Mucosa of stomach (tissue), 1 donor: Measurements from ENCODE around the gene MYO7B.

Experiments
- H3K27me3 ChIP-seq: one replicate; pipeline ENCODE4 v1.7.0; 2013; ENCODE audit warnings: mild to moderate bottlenecking, low read length; ENCODE audit not compliant: control insufficient read depth, insufficient read depth
- H3K36me3 ChIP-seq: one replicate; pipeline ENCODE4 v1.7.0; 2013; ENCODE audit warnings: low read length; ENCODE audit not compliant: control insufficient read depth, insufficient read depth
- H3K4me1 ChIP-seq: one replicate; pipeline ENCODE4 v1.7.0; 2013; ENCODE audit warnings: mild to moderate bottlenecking, low read length; ENCODE audit not compliant: control insufficient read depth, insufficient read depth
- H3K4me3 ChIP-seq: one replicate; pipeline ENCODE4 v1.7.0; 2013; ENCODE audit warnings: low read length
- H3K9ac ChIP-seq: one replicate; pipeline ENCODE4 v1.7.0; 2013; ENCODE audit warnings: mild to moderate bottlenecking, low read length, moderate library complexity
- H3K9me3 ChIP-seq: one replicate; pipeline ENCODE4 v1.7.0; 2013; ENCODE audit warnings: mild to moderate bottlenecking, low read length, moderate library complexity; ENCODE audit not compliant: control insufficient read depth
- donor health status: Pancreatic carcinoma.

Gene MYO7B

GRCh38 chr2:127561371-127561770 is 25.9 kb downstream of the MYO7B start:
- H3K27me3 ChIP-seq: no peaks in the 10 kb centered on the region
- H3K4me3 ChIP-seq: no peak overlapping the region
- H3K4me1 ChIP-seq: no peaks in the 10 kb centered on the region
- H3K36me3 ChIP-seq: no peaks in the 10 kb centered on the region
- no peak overlapping the region for H3K9ac ChIP-seq
- no peaks in the 10 kb centered on the region for H3K9me3 ChIP-seq

- Histone ChIP-seq H3K36me3 (no peaks in the 10 kb centered on the region), H3K27me3 (no peaks in the 10 kb centered on the region), H3K4me1 (no peaks in the 10 kb centered on the region), H3K9ac (no peak overlapping the region), H3K9me3 (no peaks in the 10 kb centered on the region), H3K4me3 (no peak overlapping the region)
These were observed 27.5 kb downstream of the MYO7B start for GRCh38 chr2:127562936-127563335.

GRCh38 chr2:127563458-127564428 is 28.3 kb downstream of the MYO7B start:
- H3K36me3 ChIP-seq: no peaks in the 10 kb centered on the region

GRCh38 chr2:127564429-127565260 is 29.2 kb downstream of the MYO7B start:
- Histone ChIP-seq H3K36me3 (no peaks in the 10 kb centered on the region), H3K4me1 (no peaks in the 10 kb centered on the region), H3K4me3 (no peak overlapping the region), H3K27me3 (no peaks in the 10 kb centered on the region), H3K9ac (no peak overlapping the region), H3K9me3 (no peaks in the 10 kb centered on the region)

More at GRCh38 chr2:127563458-127564428, 28.3 kb downstream of the MYO7B start:
- no peaks in the 10 kb centered on the region for H3K9me3 ChIP-seq
- no peak overlapping the region for H3K9ac ChIP-seq
- no peaks in the 10 kb centered on the region for H3K27me3 ChIP-seq
- no peak overlapping the region for H3K4me3 ChIP-seq
- no peaks in the 10 kb centered on the region for H3K4me1 ChIP-seq

- Histone ChIP-seq H3K27me3 (no peaks in the 10 kb centered on the region), H3K36me3 (no peaks in the 10 kb centered on the region), H3K4me3 (no peak overlapping the region), H3K9me3 (no peaks in the 10 kb centered on the region), H3K9ac (no peak overlapping the region), H3K4me1 (no peaks in the 10 kb centered on the region)
These were observed 30.0 kb downstream of the MYO7B start for GRCh38 chr2:127565261-127566138.

GRCh38 chr2:127566139-127566417 is 30.6 kb downstream of the MYO7B start:
- Histone ChIP-seq H3K4me1 (no peaks in the 10 kb centered on the region), H3K9ac (no peak overlapping the region), H3K36me3 (no peaks in the 10 kb centered on the region), H3K9me3 (no peaks in the 10 kb centered on the region), H3K4me3 (no peak overlapping the region), H3K27me3 (no peaks in the 10 kb centered on the region)

GRCh38 chr2:127566576-127566975 is 31.1 kb downstream of the MYO7B start:
- Histone ChIP-seq H3K36me3 (no peaks in the 10 kb centered on the region), H3K4me3 (no peak overlapping the region), H3K9ac (no peak overlapping the region), H3K9me3 (no peaks in the 10 kb centered on the region), H3K4me1 (no peaks in the 10 kb centered on the region), H3K27me3 (no peaks in the 10 kb centered on the region)

GRCh38 chr2:127567351-127567854 is 31.9 kb downstream of the MYO7B start:
- no peak overlapping the region for H3K9ac ChIP-seq
- H3K27me3 ChIP-seq: no peaks in the 10 kb centered on the region
- no peak overlapping the region for H3K4me3 ChIP-seq
- no peaks in the 10 kb centered on the region for H3K4me1 ChIP-seq
- no peaks in the 10 kb centered on the region for H3K36me3 ChIP-seq
- no peaks in the 10 kb centered on the region for H3K9me3 ChIP-seq

GRCh38 chr2:127568128-127568527 is 32.6 kb downstream of the MYO7B start:
- Histone ChIP-seq H3K36me3 (no peaks in the 10 kb centered on the region), H3K4me3 (no peak overlapping the region), H3K27me3 (no peaks in the 10 kb centered on the region), H3K4me1 (no peaks in the 10 kb centered on the region), H3K9ac (no peak overlapping the region), H3K9me3 (no peaks in the 10 kb centered on the region)

GRCh38 chr2:127569666-127570065 is 34.2 kb downstream of the MYO7B start:
- Histone ChIP-seq H3K9ac (no peak overlapping the region), H3K4me1 (no peaks in the 10 kb centered on the region), H3K4me3 (no peak overlapping the region), H3K27me3 (no peaks in the 10 kb centered on the region), H3K36me3 (no peaks in the 10 kb centered on the region), H3K9me3 (no peaks in the 10 kb centered on the region)

- Histone ChIP-seq H3K9ac (no peak overlapping the region), H3K36me3 (no peaks in the 10 kb centered on the region), H3K9me3 (no peaks in the 10 kb centered on the region), H3K4me1 (no peaks in the 10 kb centered on the region), H3K4me3 (no peak overlapping the region), H3K27me3 (no peaks in the 10 kb centered on the region)
These were observed 35.1 kb downstream of the MYO7B start for GRCh38 chr2:127570282-127571250.
